Measurements from ENCODE around the gene BPGM.
"Not testable (repeated sequence)": the region's sequence is repeated elsewhere in the genome, so short reads cannot be mapped to it uniquely, and the experiment has no call there.

Gene BPGM

GRCh38 chr7:134660961-134661376, 14.3 kb downstream of the BPGM start:
- Histone ChIP-seq H3K4me1 (ENCODE audit: control insufficient read depth in 1 of 2, insufficient read depth in 2 of 2, low read length in 2 of 2) (no peaks in the 10 kb centered on the region), H3K27ac (ENCODE audit: low read depth, low read length) (no peak overlapping the region), H3K9me3 (ENCODE audit: control insufficient read depth in 1 of 2, low read length in 2 of 2) (no peaks in the 10 kb centered on the region), H3K36me3 (ENCODE audit: control insufficient read depth in 1 of 2, insufficient read depth in 2 of 2, low read length in 2 of 2) (peaks cover 0 to 11% of the 10 kb centered on the region in 2 donors), H3K9ac (ENCODE audit: low read depth in 1 of 2, low read length in 2 of 2) (no peak overlapping the region), H3K27me3 (ENCODE audit: control insufficient read depth in 1 of 2, insufficient read depth in 2 of 2, low read length in 2 of 2) (no peaks in the 10 kb centered on the region), H3K4me3 (ENCODE audit: low read depth in 1 of 2, low read length in 2 of 2) (no peak overlapping the region)

GRCh38 chr7:134662166-134662870, 15.7 kb downstream of the BPGM start:
- H3K36me3 ChIP-seq (ENCODE audit: control insufficient read depth in 1 of 2, insufficient read depth in 2 of 2, low read length in 2 of 2), result peaks cover 0 to 11% of the 10 kb centered on the region in 2 donors
- H3K4me3 ChIP-seq (ENCODE audit: low read depth in 1 of 2, low read length in 2 of 2), result no peak overlapping the region
- no peak overlapping the region for H3K27ac ChIP-seq (ENCODE audit: low read depth, low read length)
- H3K27me3 ChIP-seq (ENCODE audit: control insufficient read depth in 1 of 2, insufficient read depth in 2 of 2, low read length in 2 of 2), result no peaks in the 10 kb centered on the region
- H3K9ac ChIP-seq (ENCODE audit: low read depth in 1 of 2, low read length in 2 of 2), result no peak overlapping the region
- H3K9me3 ChIP-seq (ENCODE audit: control insufficient read depth in 1 of 2, low read length in 2 of 2), result no peaks in the 10 kb centered on the region
- H3K4me1 ChIP-seq (ENCODE audit: control insufficient read depth in 1 of 2, insufficient read depth in 2 of 2, low read length in 2 of 2), result no peaks in the 10 kb centered on the region

- H3K9ac ChIP-seq (ENCODE audit: low read depth in 1 of 2, low read length in 2 of 2), result no peak overlapping the region
- H3K9me3 ChIP-seq (ENCODE audit: control insufficient read depth in 1 of 2, low read length in 2 of 2), result no peaks in the 10 kb centered on the region
- H3K4me1 ChIP-seq (ENCODE audit: control insufficient read depth in 1 of 2, insufficient read depth in 2 of 2, low read length in 2 of 2), result no peaks in the 10 kb centered on the region
- H3K36me3 ChIP-seq (ENCODE audit: control insufficient read depth in 1 of 2, insufficient read depth in 2 of 2, low read length in 2 of 2), result peaks cover 0 to 11% of the 10 kb centered on the region in 2 donors
- H3K27ac ChIP-seq (ENCODE audit: low read depth, low read length), result no peak overlapping the region
- no peaks in the 10 kb centered on the region for H3K27me3 ChIP-seq (ENCODE audit: control insufficient read depth in 1 of 2, insufficient read depth in 2 of 2, low read length in 2 of 2)
- H3K4me3 ChIP-seq (ENCODE audit: low read depth in 1 of 2, low read length in 2 of 2), result no peak overlapping the region
Observed at GRCh38 chr7:134662871-134663205, 16.2 kb downstream of the BPGM start.

DNA sequence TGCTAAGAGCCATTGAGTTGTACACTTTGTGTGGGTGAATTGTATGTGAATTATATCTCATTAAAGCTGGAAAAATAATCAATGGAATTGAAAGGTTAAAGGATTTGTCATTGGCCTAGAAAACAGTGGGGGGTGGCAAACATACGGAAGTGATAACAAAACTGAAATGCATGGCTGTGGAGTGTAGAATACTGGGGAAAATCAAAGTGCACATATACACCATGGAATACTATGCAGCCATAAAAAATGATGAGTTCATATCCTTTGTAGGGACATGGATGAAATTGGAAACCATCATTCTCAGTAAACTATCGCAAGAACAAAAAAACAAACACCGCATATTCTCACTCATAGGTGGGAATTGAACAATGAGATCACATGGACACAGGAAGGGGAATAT, 18.4 kb downstream of the BPGM start:
- H3K27me3 ChIP-seq (ENCODE audit: control insufficient read depth in 1 of 2, insufficient read depth in 2 of 2, low read length in 2 of 2); H3K27ac ChIP-seq (ENCODE audit: low read depth, low read length); H3K4me1 ChIP-seq (ENCODE audit: control insufficient read depth in 1 of 2, insufficient read depth in 2 of 2, low read length in 2 of 2); H3K9ac ChIP-seq (ENCODE audit: low read depth in 1 of 2, low read length in 2 of 2); H3K4me3 ChIP-seq (ENCODE audit: low read depth in 1 of 2, low read length in 2 of 2); H3K9me3 ChIP-seq (ENCODE audit: control insufficient read depth in 1 of 2, low read length in 2 of 2): not testable (repeated sequence)
- peaks cover 0 to 11% of the 10 kb centered on the region in 2 donors for H3K36me3 ChIP-seq (ENCODE audit: control insufficient read depth in 1 of 2, insufficient read depth in 2 of 2, low read length in 2 of 2)

DNA sequence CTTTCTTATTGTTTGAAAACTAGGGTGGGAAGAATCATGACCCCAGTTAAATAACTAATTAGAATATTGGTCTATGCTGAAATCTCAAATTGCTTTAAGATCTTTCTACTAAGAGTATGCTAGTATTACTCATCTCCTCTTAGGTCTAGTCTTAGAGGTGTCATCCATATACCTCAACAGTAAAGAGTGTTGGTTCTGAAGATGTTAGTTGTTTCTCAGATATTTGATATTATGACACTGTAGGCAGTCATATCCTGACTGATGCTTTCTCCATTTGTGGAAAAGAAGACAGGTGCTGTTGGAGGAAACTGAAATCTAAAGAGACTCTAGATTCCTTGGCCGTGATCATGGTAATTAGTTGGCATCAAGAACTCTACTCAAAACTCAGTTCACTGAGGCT, 21.2 kb downstream of the BPGM start:
- Histone ChIP-seq H3K4me1 (ENCODE audit: control insufficient read depth in 1 of 2, insufficient read depth in 2 of 2, low read length in 2 of 2) (peaks cover 6 to 7% of the 10 kb centered on the region in 2 donors), H3K27ac (ENCODE audit: low read depth, low read length) (no peak overlapping the region), H3K4me3 (ENCODE audit: low read depth in 1 of 2, low read length in 2 of 2) (no peak overlapping the region), H3K27me3 (ENCODE audit: control insufficient read depth in 1 of 2, insufficient read depth in 2 of 2, low read length in 2 of 2) (no peaks in the 10 kb centered on the region), H3K9ac (ENCODE audit: low read depth in 1 of 2, low read length in 2 of 2) (no peak overlapping the region), H3K36me3 (ENCODE audit: control insufficient read depth in 1 of 2, insufficient read depth in 2 of 2, low read length in 2 of 2) (peaks cover 0 to 4% of the 10 kb centered on the region in 2 donors), H3K9me3 (ENCODE audit: control insufficient read depth in 1 of 2, low read length in 2 of 2) (no peaks in the 10 kb centered on the region)

DNA sequence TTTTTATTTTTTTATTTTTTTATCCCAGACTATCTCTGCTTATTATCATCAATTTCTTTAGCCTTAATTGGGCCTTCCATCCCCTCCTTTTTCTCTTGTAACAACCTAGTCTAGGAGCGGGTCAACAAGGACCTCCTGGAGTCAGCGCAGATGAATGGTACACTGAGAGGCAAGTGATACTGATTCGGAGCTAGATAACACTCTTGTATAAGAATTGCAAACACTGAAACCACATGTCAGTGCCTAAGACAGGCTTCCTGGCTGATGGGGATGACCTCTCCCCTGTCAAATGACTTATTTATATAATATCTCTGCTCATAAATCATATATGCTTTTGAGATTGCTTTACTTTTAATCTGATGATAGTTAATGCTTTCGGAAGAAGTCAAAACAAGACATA, 22.7 kb downstream of the BPGM start:
- Histone ChIP-seq H3K27me3 (ENCODE audit: control insufficient read depth in 1 of 2, insufficient read depth in 2 of 2, low read length in 2 of 2) (no peaks in the 10 kb centered on the region), H3K27ac (ENCODE audit: low read depth, low read length) (no peak overlapping the region), H3K9me3 (ENCODE audit: control insufficient read depth in 1 of 2, low read length in 2 of 2) (peaks cover 0 to 2% of the 10 kb centered on the region in 2 donors), H3K4me3 (ENCODE audit: low read depth in 1 of 2, low read length in 2 of 2) (no peak overlapping the region), H3K9ac (ENCODE audit: low read depth in 1 of 2, low read length in 2 of 2) (no peak overlapping the region), H3K36me3 (ENCODE audit: control insufficient read depth in 1 of 2, insufficient read depth in 2 of 2, low read length in 2 of 2) (peaks cover 0 to 2% of the 10 kb centered on the region in 2 donors), H3K4me1 (ENCODE audit: control insufficient read depth in 1 of 2, insufficient read depth in 2 of 2, low read length in 2 of 2) (peaks cover 6 to 7% of the 10 kb centered on the region in 2 donors)

GRCh38 chr7:134669845-134670373, 23.3 kb downstream of the BPGM start:
- Histone ChIP-seq H3K9me3 (ENCODE audit: control insufficient read depth in 1 of 2, low read length in 2 of 2) (peaks cover 0 to 6% of the 10 kb centered on the region in 2 donors), H3K4me3 (ENCODE audit: low read depth in 1 of 2, low read length in 2 of 2) (peak overlapping the region in 1 of 2 donors; percentile 11), H3K27ac (ENCODE audit: low read depth, low read length) (no peak overlapping the region), H3K9ac (ENCODE audit: low read depth in 1 of 2, low read length in 2 of 2) (no peak overlapping the region), H3K4me1 (ENCODE audit: control insufficient read depth in 1 of 2, insufficient read depth in 2 of 2, low read length in 2 of 2) (peaks cover 6 to 7% of the 10 kb centered on the region in 2 donors), H3K27me3 (ENCODE audit: control insufficient read depth in 1 of 2, insufficient read depth in 2 of 2, low read length in 2 of 2) (no peaks in the 10 kb centered on the region), H3K36me3 (ENCODE audit: control insufficient read depth in 1 of 2, insufficient read depth in 2 of 2, low read length in 2 of 2) (no peaks in the 10 kb centered on the region)

DNA sequence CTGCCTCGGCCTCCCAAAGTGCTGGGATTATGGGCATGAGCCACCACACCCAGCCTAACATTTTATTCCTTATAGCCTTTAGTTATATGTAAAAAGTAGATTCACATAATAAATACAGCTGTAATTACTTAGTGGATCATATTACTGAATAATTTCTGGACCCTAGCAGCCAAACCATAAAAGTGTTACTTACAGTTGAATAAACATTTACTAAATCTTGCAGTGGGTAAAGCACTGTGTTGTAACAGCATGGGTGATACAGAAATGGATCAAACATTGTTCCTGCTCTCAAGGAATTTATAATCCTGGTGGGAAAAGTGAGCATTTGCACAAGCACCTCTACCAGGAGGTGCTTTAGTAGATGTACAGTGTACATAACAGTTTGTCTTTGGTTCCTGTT, 25.0 kb downstream of the BPGM start:
- peaks cover 0 to 6% of the 10 kb centered on the region in 2 donors for H3K9me3 ChIP-seq (ENCODE audit: control insufficient read depth in 1 of 2, low read length in 2 of 2)
- peaks cover 6 to 7% of the 10 kb centered on the region in 2 donors for H3K4me1 ChIP-seq (ENCODE audit: control insufficient read depth in 1 of 2, insufficient read depth in 2 of 2, low read length in 2 of 2)
- H3K36me3 ChIP-seq (ENCODE audit: control insufficient read depth in 1 of 2, insufficient read depth in 2 of 2, low read length in 2 of 2), result no peaks in the 10 kb centered on the region
- no peaks in the 10 kb centered on the region for H3K27me3 ChIP-seq (ENCODE audit: control insufficient read depth in 1 of 2, insufficient read depth in 2 of 2, low read length in 2 of 2)
- no peak overlapping the region for H3K27ac ChIP-seq (ENCODE audit: low read depth, low read length)
- no peak overlapping the region for H3K9ac ChIP-seq (ENCODE audit: low read depth in 1 of 2, low read length in 2 of 2)
- H3K4me3 ChIP-seq (ENCODE audit: low read depth in 1 of 2, low read length in 2 of 2), result no peak overlapping the region

DNA sequence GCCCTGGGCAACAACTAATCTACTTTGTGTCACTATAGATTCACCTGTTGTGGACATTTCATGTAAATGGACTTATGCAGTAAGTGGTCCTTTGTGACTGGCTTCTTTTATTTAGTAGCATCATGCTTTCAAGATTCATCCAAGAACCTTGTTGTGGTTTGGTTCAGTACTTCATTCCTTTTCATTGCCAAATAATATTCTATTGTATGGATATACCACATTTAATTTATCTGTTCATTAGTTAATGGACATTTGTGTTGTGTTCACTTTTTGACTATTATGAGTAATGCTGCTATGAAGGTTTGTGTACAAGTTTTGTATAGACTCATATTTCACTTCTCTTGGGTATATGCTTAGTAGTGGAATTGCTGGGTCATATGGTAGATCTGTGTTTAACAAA, 27.8 kb downstream of the BPGM start:
- H3K27me3 ChIP-seq (ENCODE audit: control insufficient read depth in 1 of 2, insufficient read depth in 2 of 2, low read length in 2 of 2), result no peaks in the 10 kb centered on the region
- no peak overlapping the region for H3K27ac ChIP-seq (ENCODE audit: low read depth, low read length)
- peaks cover 6 to 10% of the 10 kb centered on the region in 2 donors for H3K4me1 ChIP-seq (ENCODE audit: control insufficient read depth in 1 of 2, insufficient read depth in 2 of 2, low read length in 2 of 2)
- H3K36me3 ChIP-seq (ENCODE audit: control insufficient read depth in 1 of 2, insufficient read depth in 2 of 2, low read length in 2 of 2), result peaks cover 3% of the 10 kb centered on the region in 2 donors
- peaks cover 0 to 6% of the 10 kb centered on the region in 2 donors for H3K9me3 ChIP-seq (ENCODE audit: control insufficient read depth in 1 of 2, low read length in 2 of 2)
- no peak overlapping the region for H3K4me3 ChIP-seq (ENCODE audit: low read depth in 1 of 2, low read length in 2 of 2)
- no peak overlapping the region for H3K9ac ChIP-seq (ENCODE audit: low read depth in 1 of 2, low read length in 2 of 2)

GRCh38 chr7:134676743-134677142, 30.1 kb downstream of the BPGM start:
- no peak overlapping the region for H3K4me3 ChIP-seq (ENCODE audit: low read depth in 1 of 2, low read length in 2 of 2)
- no peak overlapping the region for H3K9ac ChIP-seq (ENCODE audit: low read depth in 1 of 2, low read length in 2 of 2)
- no peak overlapping the region for H3K27ac ChIP-seq (ENCODE audit: low read depth, low read length)
- no peaks in the 10 kb centered on the region for H3K27me3 ChIP-seq (ENCODE audit: control insufficient read depth in 1 of 2, insufficient read depth in 2 of 2, low read length in 2 of 2)
- H3K36me3 ChIP-seq (ENCODE audit: control insufficient read depth in 1 of 2, insufficient read depth in 2 of 2, low read length in 2 of 2), result peaks cover 3 to 13% of the 10 kb centered on the region in 2 donors
- H3K9me3 ChIP-seq (ENCODE audit: control insufficient read depth in 1 of 2, low read length in 2 of 2), result peaks cover 0 to 6% of the 10 kb centered on the region in 2 donors
- peaks cover 0 to 3% of the 10 kb centered on the region in 2 donors for H3K4me1 ChIP-seq (ENCODE audit: control insufficient read depth in 1 of 2, insufficient read depth in 2 of 2, low read length in 2 of 2)
